WERI-Rb-1 (cell line): ENCODE measurements around the gene MAJIN.

Source experiments
- DNase-seq: peaks from one replicate; pipeline ENCODE4 v3.0.0-alpha.2; 2020
- H3K27ac ChIP-seq: fragments of 250-450 bp; sonication (Bioruptor Pico); 2 replicates; pipeline ENCODE4 v1.5.1; 2020; ENCODE audit warnings: mild to moderate bottlenecking, moderate library complexity
- H3K27me3 ChIP-seq: fragments of 250-450 bp; sonication (Bioruptor Pico); 2 replicates; pipeline ENCODE4 v1.5.1; 2021; ENCODE audit warnings: mild to moderate bottlenecking, low read depth, moderate library complexity; ENCODE audit not compliant: insufficient read depth, severe bottlenecking
- H3K36me3 ChIP-seq: fragments of 250-450 bp; sonication (Bioruptor Pico); 2 replicates; pipeline ENCODE4 v1.5.1; 2020; ENCODE audit warnings: mild to moderate bottlenecking, moderate library complexity
- H3K4me3 ChIP-seq: 2 replicates; pipeline ENCODE4 v1.5.1; 2011; ENCODE audit warnings: low read depth, mild to moderate bottlenecking, control low read depth, low read length
- H3K9me3 ChIP-seq: fragments of 250-450 bp; sonication (Bioruptor Pico); 2 replicates; pipeline ENCODE4 v1.5.1; 2021; ENCODE audit warnings: mild to moderate bottlenecking, moderate library complexity; ENCODE audit not compliant: severe bottlenecking
- CTCF ChIP-seq: IDR thresholded peaks from 2 replicates; pipeline ENCODE4 v1.5.1; 2011; ENCODE audit warnings: low read depth, mild to moderate bottlenecking, control low read depth, inconsistent platforms, low read length

MAJIN gene

GRCh38 chr11:64909653-64910343, 62.1 kb downstream of the MAJIN start:
- H3K9me3 ChIP-seq = no peaks in the 10 kb centered on the region
- no peak overlapping the region for H3K27ac ChIP-seq
- no peak for TF ChIP-seq CTCF
- no peak for DNase-seq
- peaks cover 66% of the 10 kb centered on the region for H3K36me3 ChIP-seq
- no peaks in the 10 kb centered on the region for H3K27me3 ChIP-seq
- H3K4me3 ChIP-seq = no peak overlapping the region

GRCh38 chr11:64908766-64909165, 63.1 kb downstream of the MAJIN start:
- no peaks in the 10 kb centered on the region for H3K27me3 ChIP-seq
- H3K36me3 ChIP-seq = peaks cover 67% of the 10 kb centered on the region
- no peak overlapping the region for H3K4me3 ChIP-seq
- H3K27ac ChIP-seq = no peak overlapping the region
- no peak for TF ChIP-seq CTCF
- H3K9me3 ChIP-seq = no peaks in the 10 kb centered on the region
- no peak for DNase-seq

- DNase-seq = no peak
- TF ChIP-seq CTCF = no peak
- H3K27me3 ChIP-seq = no peaks in the 10 kb centered on the region
- H3K27ac ChIP-seq = no peak overlapping the region
- H3K36me3 ChIP-seq = peaks cover 46% of the 10 kb centered on the region
- no peak overlapping the region for H3K4me3 ChIP-seq
- no peaks in the 10 kb centered on the region for H3K9me3 ChIP-seq
Observed at GRCh38 chr11:64906314-64906635, 65.6 kb downstream of the MAJIN start.

- no peak for DNase-seq
- Histone ChIP-seq H3K27me3 (no peaks in the 10 kb centered on the region), H3K27ac (no peak overlapping the region), H3K9me3 (no peaks in the 10 kb centered on the region), H3K4me3 (no peak overlapping the region), H3K36me3 (peaks cover 40% of the 10 kb centered on the region)
- no peak for TF ChIP-seq CTCF
Observed at GRCh38 chr11:64905516-64906313, 66.2 kb downstream of the MAJIN start.

- Histone ChIP-seq H3K36me3 (peaks cover 26% of the 10 kb centered on the region), H3K27ac (no peak overlapping the region), H3K9me3 (no peaks in the 10 kb centered on the region), H3K27me3 (no peaks in the 10 kb centered on the region), H3K4me3 (no peak overlapping the region)
- DNase-seq = no peak
- TF ChIP-seq CTCF = no peak
Observed at GRCh38 chr11:64903291-64903833, 68.5 kb downstream of the MAJIN start.
